Spleen (tissue), 7 donors: ENCODE data around the gene PLA2G6.

Experiments used
- CTCF ChIP-seq, 11 experiments: fragments of 200-600 bp in 7 of 11; fragments of 450-650 bp in 4 of 11; sonication (generic) in 4 of 11; IDR thresholded peaks in 8 of 11; conservative IDR thresholded peaks in 3 of 11; 1 replicate in 7 of 11; 2 replicates in 4 of 11; pipeline versions ENCODE4 v1.4.0 to v1.8.0; 2016 to 2021; ENCODE audit warnings: antibody characterized with exemption in 11 of 11, inconsistent platforms in 4 of 11, mild to moderate bottlenecking in 1 of 11
- POLR2AphosphoS5 ChIP-seq, 3 donors: sonication (generic); formaldehyde crosslinking; IDR thresholded peaks; one replicate each; pipeline ENCODE4 v1.5.1; 2017; ENCODE audit warnings: antibody characterized with exemption in 3 of 3
- donor health status: DM: no; HTN: no; CAD: no; lungs with moderate emphysema.
- donor health status: DM: no; HTN: no; CAD: no.
- donor health status: DM: no; HTN: no; CAD: no.

GRCh38 chr22:38230108-38230825, 48.6 kb upstream of the PLA2G6 start:
- no peak for TF ChIP-seq POLR2AphosphoS5 (IDR thresholded peaks at IDR 0.05)
- peak in 9 of 11 experiments; percentile 14 to 50 (median 41) for TF ChIP-seq CTCF (IDR thresholded peaks at IDR 0.05 in 8 of 11, conservative IDR thresholded peaks at IDR 0.05 in 3 of 11)
